WERI-Rb-1 (cell line): Measurements from ENCODE around the gene ANKRD6.
A peak's percentile ranks its signal among the peaks of the same experiment; 100 is the strongest.

ENCODE experiments used
- DNase-seq: peaks from one replicate; pipeline ENCODE4 v3.0.0-alpha.2; 2020
- H3K27ac ChIP-seq: fragments of 250-450 bp; sonication (Bioruptor Pico); 2 replicates; pipeline ENCODE4 v1.5.1; 2020; ENCODE audit warnings: mild to moderate bottlenecking, moderate library complexity
- H3K27me3 ChIP-seq: fragments of 250-450 bp; sonication (Bioruptor Pico); 2 replicates; pipeline ENCODE4 v1.5.1; 2021; ENCODE audit warnings: mild to moderate bottlenecking, low read depth, moderate library complexity; ENCODE audit not compliant: insufficient read depth, severe bottlenecking
- H3K36me3 ChIP-seq: fragments of 250-450 bp; sonication (Bioruptor Pico); 2 replicates; pipeline ENCODE4 v1.5.1; 2020; ENCODE audit warnings: mild to moderate bottlenecking, moderate library complexity
- H3K4me3 ChIP-seq: 2 replicates; pipeline ENCODE4 v1.5.1; 2011; ENCODE audit warnings: low read depth, mild to moderate bottlenecking, control low read depth, low read length
- H3K9me3 ChIP-seq: fragments of 250-450 bp; sonication (Bioruptor Pico); 2 replicates; pipeline ENCODE4 v1.5.1; 2021; ENCODE audit warnings: mild to moderate bottlenecking, moderate library complexity; ENCODE audit not compliant: severe bottlenecking
- CTCF ChIP-seq: IDR thresholded peaks from 2 replicates; pipeline ENCODE4 v1.5.1; 2011; ENCODE audit warnings: low read depth, mild to moderate bottlenecking, control low read depth, inconsistent platforms, low read length

ANKRD6 gene

GRCh38 chr6:89402776-89403175 lies 30.2 kb upstream of the ANKRD6 start:
- DNase-seq = no peak
- Histone ChIP-seq H3K36me3 (0 out of 2 replicates have a peak, but pooled peaks cover 3% of the 10 kb centered on the region), H3K27me3 (no peaks in the 10 kb centered on the region), H3K27ac (no peak overlapping the region), H3K4me3 (no peak overlapping the region), H3K9me3 (no peaks in the 10 kb centered on the region)
- no peak for TF ChIP-seq CTCF

GRCh38 chr6:89404512-89404911 lies 28.4 kb upstream of the ANKRD6 start:
- no peak for TF ChIP-seq CTCF
- DNase-seq = peak; percentile 54
- H3K27me3 ChIP-seq = no peaks in the 10 kb centered on the region
- peak overlapping the region; percentile 55 for H3K27ac ChIP-seq
- no peaks in the 10 kb centered on the region for H3K36me3 ChIP-seq
- H3K9me3 ChIP-seq = no peaks in the 10 kb centered on the region
- H3K4me3 ChIP-seq = no peak overlapping the region; the same call in 1 of the 2 replicates

- TF ChIP-seq CTCF = no peak
- no peaks in the 10 kb centered on the region for H3K9me3 ChIP-seq
- no peak for DNase-seq
- no peak overlapping the region for H3K4me3 ChIP-seq
- no peaks in the 10 kb centered on the region for H3K27me3 ChIP-seq
- H3K36me3 ChIP-seq = no peaks in the 10 kb centered on the region
- H3K27ac ChIP-seq = no peak overlapping the region
These were observed 26.8 kb upstream of the ANKRD6 start for GRCh38 chr6:89406141-89406540.

- Histone ChIP-seq H3K36me3 (no peaks in the 10 kb centered on the region; the same call in 1 of the 2 replicates), H3K9me3 (no peaks in the 10 kb centered on the region), H3K4me3 (peak overlapping the region; percentile 89), H3K27me3 (no peaks in the 10 kb centered on the region), H3K27ac (peak overlapping the region; percentile 52)
- no peak for DNase-seq
- TF ChIP-seq CTCF = no peak
These were observed 23.4 kb upstream of the ANKRD6 start for GRCh38 chr6:89409461-89410035.

GRCh38 chr6:89410231-89410761 lies 22.7 kb upstream of the ANKRD6 start:
- no peaks in the 10 kb centered on the region; the same call in 1 of the 2 replicates for H3K36me3 ChIP-seq
- no peak for TF ChIP-seq CTCF
- peak overlapping the region; percentile 89 for H3K4me3 ChIP-seq
- H3K27me3 ChIP-seq = no peaks in the 10 kb centered on the region
- no peak for DNase-seq
- peak overlapping the region; percentile 87 for H3K27ac ChIP-seq
- H3K9me3 ChIP-seq = no peaks in the 10 kb centered on the region

GRCh38 chr6:89410788-89411144 lies 22.2 kb upstream of the ANKRD6 start:
- DNase-seq = no peak
- H3K27me3 ChIP-seq = no peaks in the 10 kb centered on the region
- no peaks in the 10 kb centered on the region for H3K9me3 ChIP-seq
- peak overlapping the region; percentile 89 for H3K4me3 ChIP-seq
- no peak for TF ChIP-seq CTCF
- no peaks in the 10 kb centered on the region; the same call in 1 of the 2 replicates for H3K36me3 ChIP-seq
- peak overlapping the region; percentile 87 for H3K27ac ChIP-seq
